Kasumi-1 (cell line): ENCODE data around the gene FNDC3B.
A peak's percentile ranks its signal among the peaks of the same experiment; 100 is the strongest.

Source experiments
- DNase-seq, 2 experiments: peaks; one replicate each; lab custom pipeline; 2025; lab: John Stamatoyannopoulos, UW

FNDC3B gene

GRCh38 chr3:172189213-172189612 is 149.8 kb downstream of the FNDC3B start:
- DNase-seq = no peak

- no peak for DNase-seq
Measured at GRCh38 chr3:172189987-172190603, 150.7 kb downstream of the FNDC3B start.

- DNase-seq = no peak
Measured at GRCh38 chr3:172190980-172191379, 151.6 kb downstream of the FNDC3B start.

- no peak for DNase-seq
Measured at GRCh38 chr3:172191629-172192028, 152.3 kb downstream of the FNDC3B start.

GRCh38 chr3:172192830-172193415 is 153.5 kb downstream of the FNDC3B start:
- DNase-seq = no peak

- DNase-seq = no peak
Measured at GRCh38 chr3:172193436-172193835, 154.1 kb downstream of the FNDC3B start.

- DNase-seq = no peak
Measured at GRCh38 chr3:172194702-172195406, 155.5 kb downstream of the FNDC3B start.

- no peak for DNase-seq
Measured at GRCh38 chr3:172195407-172195754, 156.0 kb downstream of the FNDC3B start.

- DNase-seq = no peak
Measured at GRCh38 chr3:172197344-172197743, 158.0 kb downstream of the FNDC3B start.

- no peak for DNase-seq
Measured at GRCh38 chr3:172198428-172198827, 159.1 kb downstream of the FNDC3B start.

- DNase-seq = no peak
Measured at GRCh38 chr3:172199850-172200369, 160.5 kb downstream of the FNDC3B start.

GRCh38 chr3:172201136-172201869 is 161.9 kb downstream of the FNDC3B start:
- no peak for DNase-seq

GRCh38 chr3:172201870-172202236 is 162.5 kb downstream of the FNDC3B start:
- DNase-seq = no peak

- no peak for DNase-seq
Measured at GRCh38 chr3:172202797-172203196, 163.4 kb downstream of the FNDC3B start.

GRCh38 chr3:172203522-172204258 is 164.3 kb downstream of the FNDC3B start:
- no peak for DNase-seq

- no peak for DNase-seq
Measured at GRCh38 chr3:172204716-172205115, 165.3 kb downstream of the FNDC3B start.

GRCh38 chr3:172208586-172209332 is 169.4 kb downstream of the FNDC3B start:
- DNase-seq = peak in 1 of 2 experiments; percentile 23

GRCh38 chr3:172209333-172210321 is 170.2 kb downstream of the FNDC3B start:
- DNase-seq = no peak

- DNase-seq = no peak
Measured at GRCh38 chr3:172210355-172210754, 171.0 kb downstream of the FNDC3B start.

GRCh38 chr3:172211123-172211522 is 171.7 kb downstream of the FNDC3B start:
- no peak for DNase-seq
